HG02840 (cell line): ENCODE data around the gene ERVK3-1.
"Not testable (repeated sequence)": the region's sequence is repeated elsewhere in the genome, so short reads cannot be mapped to it uniquely, and the experiment has no call there.

Experiments
- ATAC-seq: cut with Tn5 transposase; IDR thresholded peaks from one replicate; pipeline ENCODE4 v1.9.1; 2021; ENCODE audit warnings: mild to moderate bottlenecking, moderate library complexity, moderate number of reproducible peaks; ENCODE audit not compliant: unreplicated experiment, low FRiP score

ERVK3-1 gene

GRCh38 chr19:58305065-58305931, at the start of gene ERVK3-1:
Gene ERVK3-1, plus strand, starts transcription at chr19:58305377. Its CDS starts 6,792 bp downstream, at chr19:58312169.
- peak; percentile 97 for ATAC-seq

DNA sequence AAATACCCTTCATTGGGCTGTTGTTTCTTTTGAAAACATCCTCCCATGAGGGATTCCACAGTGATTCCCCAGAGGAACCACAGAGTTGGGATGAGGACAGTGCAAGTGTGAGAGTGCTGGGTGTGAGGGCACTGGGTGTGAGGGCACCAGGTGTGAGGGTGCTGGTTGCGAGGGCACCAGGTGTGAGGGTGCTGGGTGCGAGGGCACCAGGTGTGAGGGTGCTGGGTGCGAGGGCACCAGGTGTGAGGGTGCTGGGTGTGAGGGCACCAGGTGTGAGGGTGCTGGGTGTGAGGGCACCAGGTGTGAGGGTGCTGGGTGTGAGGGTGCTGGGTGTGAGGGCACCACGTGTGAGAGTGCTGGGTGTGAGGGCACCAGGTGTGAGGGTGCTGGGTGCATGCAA, 46.9 kb upstream of the ERVK3-1 start:
- not testable (repeated sequence) for ATAC-seq

GRCh38 chr19:58261600-58261967, 43.6 kb upstream of the ERVK3-1 start:
- no peak for ATAC-seq

DNA sequence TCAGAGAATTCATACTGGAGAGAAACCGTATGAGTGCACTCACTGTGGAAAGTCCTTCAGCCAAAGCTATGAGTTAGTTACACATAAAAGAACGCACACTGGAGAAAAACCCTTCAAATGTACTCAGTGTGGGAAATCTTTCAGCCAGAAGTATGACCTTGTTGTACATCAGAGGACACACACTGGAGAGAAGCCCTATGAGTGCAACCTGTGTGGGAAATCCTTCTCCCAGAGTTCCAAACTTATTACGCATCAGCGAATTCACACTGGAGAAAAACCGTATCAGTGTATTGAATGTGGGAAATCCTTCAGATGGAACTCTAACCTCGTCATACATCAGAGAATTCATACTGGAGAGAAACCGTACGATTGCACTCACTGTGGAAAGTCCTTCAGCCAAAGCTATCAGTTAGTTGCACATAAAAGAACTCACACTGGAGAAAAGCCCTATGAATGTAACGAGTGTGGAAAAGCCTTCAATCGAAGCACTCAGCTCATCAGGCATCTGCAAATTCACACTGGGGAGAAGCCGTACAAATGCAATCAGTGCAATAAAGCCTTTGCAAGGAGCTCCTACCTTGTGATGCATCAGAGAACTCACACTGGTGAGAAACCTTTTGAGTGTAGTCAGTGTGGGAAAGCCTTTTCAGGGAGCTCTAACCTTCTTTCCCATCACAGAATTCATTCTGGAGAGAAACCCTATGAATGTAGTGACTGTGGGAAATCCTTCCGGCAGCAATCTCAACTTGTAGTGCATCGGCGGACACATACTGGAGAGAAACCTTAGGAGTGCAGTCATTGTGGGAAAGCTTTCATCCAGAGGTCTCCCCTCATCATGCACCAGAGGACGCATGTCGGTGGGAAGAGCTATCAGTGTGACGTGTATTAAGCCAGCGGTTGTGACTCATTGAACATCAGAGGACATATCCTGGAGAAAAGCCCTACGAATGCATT, 42.9 kb upstream of the ERVK3-1 start:
- ATAC-seq, result no peak

- no peak for ATAC-seq
These were observed 42.3 kb upstream of the ERVK3-1 start for GRCh38 chr19:58262922-58263296.

GRCh38 chr19:58265100-58265499, 40.1 kb upstream of the ERVK3-1 start:
- ATAC-seq, result no peak

- no peak for ATAC-seq
These were observed 36.8 kb upstream of the ERVK3-1 start for GRCh38 chr19:58268344-58268743.

- ATAC-seq, result no peak
These were observed 30.4 kb upstream of the ERVK3-1 start for GRCh38 chr19:58274771-58275201.

DNA sequence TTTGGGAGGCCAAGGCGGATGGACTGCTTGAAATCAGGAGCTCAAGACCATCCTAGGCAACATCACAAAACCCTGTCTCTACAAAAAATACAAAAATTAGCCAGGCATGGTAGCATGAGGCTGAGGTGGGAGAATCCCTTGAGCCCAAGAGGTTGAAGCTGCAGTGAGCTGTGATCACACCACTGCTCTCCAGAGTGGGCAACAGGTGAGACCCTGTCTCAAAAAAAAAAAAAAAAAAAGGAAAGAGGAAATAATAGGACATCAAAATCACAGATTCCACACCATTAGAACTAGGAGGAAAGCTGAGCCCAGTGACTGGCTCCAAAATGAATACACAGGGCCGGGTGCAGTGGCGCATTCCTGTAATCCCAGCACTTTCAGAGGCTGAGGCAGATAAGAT, 29.6 kb upstream of the ERVK3-1 start:
- ATAC-seq, result no peak

DNA sequence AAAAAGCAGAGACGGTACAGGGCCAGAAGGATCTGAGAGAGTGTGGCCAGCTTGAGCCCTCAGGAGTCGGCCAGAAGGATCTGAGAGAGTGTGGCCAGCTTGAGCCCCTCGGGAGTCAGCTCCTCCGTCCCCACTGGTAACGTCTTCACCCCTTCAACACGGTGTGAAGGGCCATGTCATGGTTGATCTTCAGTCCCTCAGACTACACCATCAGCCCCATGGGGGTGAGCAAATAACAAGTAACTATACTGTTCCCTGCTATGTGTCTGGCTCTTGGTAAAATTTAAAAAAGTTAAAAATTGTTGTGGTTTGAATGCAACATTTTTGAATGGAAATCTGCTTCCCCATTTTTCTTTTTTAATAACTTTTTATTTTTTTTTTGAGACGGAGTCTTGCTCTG, 28.0 kb upstream of the ERVK3-1 start:
- ATAC-seq, result no peak

DNA sequence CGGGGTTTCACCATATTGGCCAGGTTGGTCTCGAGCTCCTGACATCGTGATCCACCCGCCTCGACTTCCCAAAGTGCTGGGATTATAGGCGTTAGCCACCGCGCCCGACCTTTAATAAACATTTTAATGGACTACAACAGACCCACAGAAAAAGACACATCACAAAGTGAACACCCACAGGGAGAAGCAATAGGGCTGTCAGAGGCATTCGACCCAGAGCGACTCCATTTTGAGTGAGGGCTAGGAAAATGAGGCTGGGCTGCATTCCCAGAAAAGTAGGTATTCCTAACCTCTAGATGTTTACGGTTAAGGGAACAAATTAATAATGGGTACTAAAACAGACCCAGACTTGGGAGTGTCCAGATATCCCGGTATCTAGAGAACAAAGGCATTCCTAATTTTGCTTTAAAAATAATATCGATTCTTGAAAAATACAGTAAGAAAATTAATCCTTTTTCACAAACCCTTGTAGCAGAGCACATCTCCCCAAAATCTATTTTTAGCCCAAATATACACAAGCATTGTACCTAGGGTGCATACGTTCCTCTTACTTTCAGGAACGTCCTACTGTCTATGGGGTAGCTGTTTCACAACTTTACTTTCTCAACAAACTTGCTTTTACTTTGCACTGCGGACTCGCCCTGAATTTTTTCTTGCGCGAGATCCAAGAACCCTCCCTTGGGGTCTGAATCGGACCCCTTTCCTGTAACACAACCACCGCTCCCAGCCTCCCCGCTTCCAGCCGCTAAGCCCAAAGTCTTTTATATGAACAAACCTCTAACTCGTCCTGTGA, 27.2 kb upstream of the ERVK3-1 start:
- peak; percentile 20 for ATAC-seq

GRCh38 chr19:58278541-58279041, 26.6 kb upstream of the ERVK3-1 start, which contains the start of gene ZNF8:
Gene ZNF8, plus strand, starts transcription at chr19:58278955. Its CDS starts 127 bp downstream, at chr19:58279082.
- peak; percentile 94 for ATAC-seq

GRCh38 chr19:58279042-58279924, 25.9 kb upstream of the ERVK3-1 start:
- ATAC-seq, result peak; percentile 29

DNA sequence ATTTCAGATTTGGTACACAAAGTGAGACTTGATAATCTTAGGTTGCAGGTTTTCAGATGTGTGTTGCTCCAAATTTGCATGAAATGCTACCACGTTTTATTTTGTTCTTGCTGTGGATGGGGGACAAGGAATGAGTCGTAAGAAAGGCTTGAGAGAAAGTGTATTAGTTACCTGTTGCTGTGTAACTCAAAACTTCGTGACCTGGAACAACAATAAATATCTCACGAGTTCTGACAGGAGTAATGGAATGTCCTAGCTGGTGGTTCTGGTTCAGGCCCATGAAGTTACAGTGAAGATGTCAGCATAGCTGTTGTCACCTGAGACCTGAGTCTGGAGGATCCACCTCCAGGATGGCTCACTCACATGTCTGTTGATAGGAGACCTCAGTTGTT, 25.3 kb upstream of the ERVK3-1 start:
- no peak for ATAC-seq

DNA sequence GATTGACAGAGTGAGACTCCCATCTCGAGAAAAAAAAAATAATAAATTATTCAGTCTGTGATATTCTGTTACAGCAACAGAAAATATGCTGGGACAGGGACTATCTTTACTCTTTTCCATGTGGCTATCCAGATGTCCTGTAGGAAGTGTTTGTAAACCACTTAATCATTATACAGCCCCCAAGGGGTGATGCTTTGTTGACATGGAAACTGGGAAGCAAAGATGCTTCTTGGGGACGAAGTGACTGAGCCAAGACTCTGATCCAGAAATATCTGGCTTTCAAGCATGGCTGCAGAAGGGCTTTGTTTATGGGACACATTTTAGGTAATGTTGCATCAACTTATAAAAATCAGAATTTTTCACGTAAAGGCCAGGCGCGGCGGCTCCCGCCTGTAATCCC, 21.0 kb upstream of the ERVK3-1 start:
- no peak for ATAC-seq

GRCh38 chr19:58291943-58292342, 13.2 kb upstream of the ERVK3-1 start:
- no peak for ATAC-seq

DNA sequence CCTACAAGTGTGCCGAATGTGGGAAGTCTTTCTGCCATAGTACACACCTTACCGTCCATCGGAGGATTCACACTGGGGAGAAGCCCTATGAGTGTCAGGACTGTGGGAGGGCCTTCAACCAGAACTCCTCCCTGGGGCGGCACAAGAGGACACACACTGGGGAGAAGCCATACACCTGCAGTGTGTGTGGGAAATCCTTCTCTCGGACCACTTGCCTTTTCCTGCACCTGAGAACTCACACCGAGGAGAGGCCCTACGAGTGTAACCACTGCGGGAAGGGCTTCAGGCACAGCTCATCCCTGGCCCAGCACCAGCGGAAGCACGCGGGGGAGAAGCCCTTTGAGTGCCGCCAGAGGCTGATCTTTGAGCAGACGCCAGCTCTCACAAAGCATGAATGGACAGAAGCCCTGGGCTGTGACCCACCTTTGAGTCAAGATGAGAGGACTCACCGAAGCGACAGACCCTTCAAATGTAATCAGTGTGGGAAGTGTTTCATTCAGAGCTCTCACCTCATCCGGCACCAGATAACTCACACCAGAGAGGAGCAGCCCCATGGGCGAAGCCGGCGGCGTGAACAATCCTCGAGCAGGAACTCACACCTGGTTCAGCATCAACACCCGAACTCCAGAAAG, 10.3 kb upstream of the ERVK3-1 start:
- no peak for ATAC-seq

DNA sequence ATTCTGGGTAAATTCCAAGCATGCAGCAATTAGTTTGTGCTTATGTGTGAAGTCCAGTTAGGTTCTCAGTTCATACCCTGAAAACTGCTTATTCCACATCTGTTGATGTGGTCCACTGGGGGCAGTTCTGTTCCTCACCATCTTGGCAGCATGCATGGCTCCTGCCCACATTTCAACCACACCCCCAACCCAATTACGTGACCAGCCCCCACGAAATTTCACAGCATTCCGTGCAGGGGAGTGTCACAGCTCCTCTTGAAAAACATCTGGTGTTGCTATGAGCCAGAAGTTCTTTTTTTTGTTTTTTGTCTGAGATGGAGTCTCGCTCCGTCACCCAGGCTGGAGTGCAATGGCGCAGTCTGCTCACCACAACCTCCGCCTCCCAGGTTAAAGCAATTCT, 9.1 kb upstream of the ERVK3-1 start:
- ATAC-seq, result no peak

DNA sequence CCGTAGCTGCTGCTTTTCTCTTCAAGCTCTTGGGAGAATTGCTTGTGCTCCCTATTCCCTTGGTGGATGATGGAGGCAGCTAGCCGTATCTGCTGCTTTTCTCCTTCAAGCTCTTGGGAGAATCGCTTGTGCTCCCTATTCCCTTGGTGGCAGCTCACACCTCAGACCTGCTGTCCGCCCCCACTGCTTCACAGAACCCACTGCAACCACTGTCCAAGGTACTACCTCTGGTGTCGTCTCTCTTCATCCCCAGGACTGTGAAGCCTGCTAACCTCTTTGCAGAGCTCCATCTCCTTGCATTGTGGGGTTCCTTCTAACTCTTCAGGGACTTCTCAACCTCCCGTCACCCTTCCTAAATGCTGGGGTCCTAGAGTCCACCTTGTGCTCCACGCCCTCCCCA, 4.6 kb upstream of the ERVK3-1 start:
- ATAC-seq, result no peak
